Stimulated activated naive CD8-positive, alpha-beta T cell treated with anti-CD3 and anti-CD28 coated beads, Interleukin-15, amount 100 ng/mL, for 72 hours (primary cell): Measurements from ENCODE around the gene MRTFA.
"Not testable (repeated sequence)": the region's sequence is repeated elsewhere in the genome, so short reads cannot be mapped to it uniquely, and the experiment has no call there.

Experiments used
- ATAC-seq: fragments of 150-1000 bp; cut with Tn5 transposase; 2 replicates; pipeline ENCODE4 v1.10.0; 2021; ENCODE audit warnings: mild to moderate bottlenecking, moderate library complexity
- DNase-seq, 2 donors: peaks; one replicate each; pipeline ENCODE4 v3.0.0; 2021 to 2022
- H3K27ac Mint-ChIP-seq, 2 donors: one replicate each; pipeline ENCODE4 v1.8.0; 2022; ENCODE audit warnings: mild to moderate bottlenecking in 2 of 2, mixed read lengths in 2 of 2, moderate library complexity in 2 of 2
- H3K27me3 Mint-ChIP-seq: one replicate; pipeline ENCODE4 v1.8.0; 2022; ENCODE audit warnings: mixed read lengths
- H3K4me1 Mint-ChIP-seq: one replicate; pipeline ENCODE4 v1.8.0; 2022; ENCODE audit warnings: mild to moderate bottlenecking, mixed read lengths
- H3K4me3 Mint-ChIP-seq, 2 donors: one replicate each; pipeline ENCODE4 v1.8.0; 2022; ENCODE audit warnings: mild to moderate bottlenecking in 2 of 2, mixed read lengths in 2 of 2, moderate library complexity in 1 of 2
- H3K9me3 Mint-ChIP-seq, 2 donors: one replicate each; pipeline ENCODE4 v1.8.0; 2022; ENCODE audit warnings: mixed read lengths in 2 of 2

The MRTFA gene

GRCh38 chr22:40540265-40540664 lies 96.3 kb downstream of the MRTFA start:
- no peak for ATAC-seq
- Mint-ChIP-seq H3K27me3 (no peaks in the 10 kb centered on the region), H3K9me3 (no peaks in the 10 kb centered on the region), H3K4me1 (peaks cover 25% of the 10 kb centered on the region), H3K4me3 (no peak overlapping the region), H3K27ac (no peak overlapping the region)
- no peak for DNase-seq

GRCh38 chr22:40536149-40536548 lies 100.4 kb downstream of the MRTFA start:
- H3K27me3 Mint-ChIP-seq, DNase-seq, H3K27ac Mint-ChIP-seq, ATAC-seq, H3K4me3 Mint-ChIP-seq, H3K9me3 Mint-ChIP-seq: not testable (repeated sequence)
- H3K4me1 Mint-ChIP-seq = peaks cover 47% of the 10 kb centered on the region

- Mint-ChIP-seq H3K4me1 (peaks cover 50% of the 10 kb centered on the region), H3K27ac (peak overlapping the region; percentile 39 to 72), H3K9me3 (no peaks in the 10 kb centered on the region), H3K4me3 (no peak overlapping the region), H3K27me3 (no peaks in the 10 kb centered on the region)
- ATAC-seq = no peak
- no peak for DNase-seq
Observed at GRCh38 chr22:40535642-40536041, 100.9 kb downstream of the MRTFA start.

GRCh38 chr22:40535189-40535512 lies 101.4 kb downstream of the MRTFA start:
- H3K27ac Mint-ChIP-seq = peak overlapping the region in 1 of 2 donors; percentile 39
- no peaks in the 10 kb centered on the region for H3K9me3 Mint-ChIP-seq
- H3K27me3 Mint-ChIP-seq = no peaks in the 10 kb centered on the region
- H3K4me1 Mint-ChIP-seq = peaks cover 55% of the 10 kb centered on the region
- no peak overlapping the region for H3K4me3 Mint-ChIP-seq
- DNase-seq = no peak
- no peak for ATAC-seq

- peak overlapping the region; percentile 84 to 87 for H3K4me3 Mint-ChIP-seq
Observed at GRCh38 chr22:40534379-40535188, 101.9 kb downstream of the MRTFA start.

GRCh38 chr22:40533712-40534378 lies 102.7 kb downstream of the MRTFA start:
- peak; percentile 95 for ATAC-seq
- Mint-ChIP-seq H3K4me1 (peaks cover 64% of the 10 kb centered on the region), H3K27ac (peak overlapping the region; percentile 81 to 86), H3K27me3 (no peaks in the 10 kb centered on the region), H3K4me3 (peak overlapping the region; percentile 84 to 87), H3K9me3 (no peaks in the 10 kb centered on the region)
- DNase-seq = peak; percentile 29 to 52

More at GRCh38 chr22:40534379-40535188, 101.9 kb downstream of the MRTFA start:
- no peaks in the 10 kb centered on the region for H3K27me3 Mint-ChIP-seq
- H3K27ac Mint-ChIP-seq = peak overlapping the region; percentile 86 to 89
- no peak for DNase-seq
- H3K4me1 Mint-ChIP-seq = peaks cover 61% of the 10 kb centered on the region
- peak; percentile 38 for ATAC-seq
- no peaks in the 10 kb centered on the region for H3K9me3 Mint-ChIP-seq

GRCh38 chr22:40531951-40532900 lies 104.3 kb downstream of the MRTFA start:
- Mint-ChIP-seq H3K4me3 (peak overlapping the region; percentile 84 to 87), H3K27me3 (no peaks in the 10 kb centered on the region), H3K27ac (peak overlapping the region; percentile 77 to 96), H3K9me3 (no peaks in the 10 kb centered on the region), H3K4me1 (peaks cover 76% of the 10 kb centered on the region)
- DNase-seq = no peak
- peak; percentile 62 for ATAC-seq

- peak overlapping the region in 1 of 2 donors; percentile 89 for H3K27ac Mint-ChIP-seq
- not testable (repeated sequence) for DNase-seq, ATAC-seq, H3K9me3 Mint-ChIP-seq, H3K27me3 Mint-ChIP-seq
- H3K4me3 Mint-ChIP-seq = peak overlapping the region in 1 of 2 donors; percentile 36
- H3K4me1 Mint-ChIP-seq = peaks cover 85% of the 10 kb centered on the region
Observed at GRCh38 chr22:40530391-40530790, 106.1 kb downstream of the MRTFA start.

- Mint-ChIP-seq H3K27ac (no peak overlapping the region), H3K9me3 (no peaks in the 10 kb centered on the region), H3K27me3 (no peaks in the 10 kb centered on the region), H3K4me1 (peaks cover 80% of the 10 kb centered on the region), H3K4me3 (no peak overlapping the region)
- DNase-seq (no peak), ATAC-seq (no peak)
Observed at GRCh38 chr22:40529821-40530220, 106.7 kb downstream of the MRTFA start.

GRCh38 chr22:40526960-40527359 lies 109.6 kb downstream of the MRTFA start:
- no peaks in the 10 kb centered on the region for H3K27me3 Mint-ChIP-seq
- peaks cover 61% of the 10 kb centered on the region for H3K4me1 Mint-ChIP-seq
- H3K4me3 Mint-ChIP-seq = no peak overlapping the region
- no peak for DNase-seq
- H3K27ac Mint-ChIP-seq = no peak overlapping the region
- no peak for ATAC-seq
- no peaks in the 10 kb centered on the region for H3K9me3 Mint-ChIP-seq

GRCh38 chr22:40525250-40525884 lies 111.2 kb downstream of the MRTFA start:
- Mint-ChIP-seq H3K27ac (no peak overlapping the region), H3K9me3 (no peaks in the 10 kb centered on the region), H3K27me3 (no peaks in the 10 kb centered on the region), H3K4me3 (no peak overlapping the region), H3K4me1 (peaks cover 58% of the 10 kb centered on the region)
- ATAC-seq = peak; percentile 77
- peak; percentile 61 to 67 for DNase-seq

GRCh38 chr22:40524392-40525249 lies 111.9 kb downstream of the MRTFA start:
- Mint-ChIP-seq H3K27ac (no peak overlapping the region), H3K9me3 (no peaks in the 10 kb centered on the region), H3K4me1 (peaks cover 58% of the 10 kb centered on the region), H3K27me3 (no peaks in the 10 kb centered on the region), H3K4me3 (no peak overlapping the region)
- ATAC-seq (no peak), DNase-seq (no peak)

- Mint-ChIP-seq H3K4me3 (no peak overlapping the region), H3K4me1 (peaks cover 64% of the 10 kb centered on the region), H3K27me3 (no peaks in the 10 kb centered on the region), H3K27ac (no peak overlapping the region), H3K9me3 (no peaks in the 10 kb centered on the region)
- ATAC-seq = no peak
- DNase-seq = no peak
Observed at GRCh38 chr22:40522141-40522540, 114.4 kb downstream of the MRTFA start.

- ATAC-seq = no peak
- Mint-ChIP-seq H3K9me3 (no peaks in the 10 kb centered on the region), H3K4me1 (peaks cover 57% of the 10 kb centered on the region), H3K27ac (no peak overlapping the region), H3K4me3 (no peak overlapping the region), H3K27me3 (no peaks in the 10 kb centered on the region)
- DNase-seq = no peak
Observed at GRCh38 chr22:40521046-40521445, 115.5 kb downstream of the MRTFA start.
